ENCODE data around the gene GAK.

GRCh38 chr4:903066-904046 is 28.8 kb downstream of the GAK start:
- no peak for TF ChIP-seq CTCF (IDR thresholded peaks at IDR 0.05)
- TF ChIP-seq REST (IDR thresholded peaks at IDR 0.05; ENCODE audit: insufficient read depth in 1 of 2, low read depth in 2 of 2, low read length in 1 of 2): no peak
- TF ChIP-seq SIN3A (IDR thresholded peaks at IDR 0.05; ENCODE audit: borderline replicate concordance, insufficient read depth, low read depth, low read length): no peak
- TF ChIP-seq TCF7L2 (IDR thresholded peaks at IDR 0.05; ENCODE audit: low read depth, low read length): no peak

Data from Panc1 (cell line).